Right lobe of liver (tissue), 6 donors: ENCODE data around the gene EPHB3. TPM values are rescaled to one million over a fixed set of nuclear protein-coding genes. Genes with fewer than 3 reads are reported as not detected.

ENCODE experiments used
- ATAC-seq, 4 donors: fragments of 200-7000 bp; cut with Tn5 transposase; one replicate each; pipeline ENCODE4 v1.9.1; 2020; ENCODE audit warnings: mild to moderate bottlenecking in 4 of 4, moderate library complexity in 4 of 4
- DNase-seq, 3 donors: peaks; one replicate each; pipeline ENCODE4 v3.0.0-alpha.2; 2020
- H3K27ac ChIP-seq, 3 donors: fragments of 200-600 bp; one replicate each; pipeline ENCODE4 v1.8.0; 2022
- H3K27me3 ChIP-seq, 2 donors: fragments of 200-600 bp; one replicate each; pipeline ENCODE4 v1.8.0; 2022
- H3K36me3 ChIP-seq, 4 donors: fragments of 200-600 bp; sonication (generic) in 1 of 4; one replicate each; pipeline versions ENCODE4 v1.5.1 to v1.8.0; 2017 to 2022; ENCODE audit warnings: control low read depth in 1 of 4
- H3K4me1 ChIP-seq, 4 donors: fragments of 200-600 bp; sonication (generic) in 1 of 4; one replicate each; pipeline versions ENCODE4 v1.5.1 to v1.8.0; 2017 to 2022; ENCODE audit warnings: control low read depth in 1 of 4
- H3K4me3 ChIP-seq, 3 donors: fragments of 200-600 bp; one replicate each; pipeline ENCODE4 v1.8.0; 2022
- H3K9me3 ChIP-seq, 4 donors: fragments of 200-600 bp; sonication (generic) in 1 of 4; one replicate each; pipeline versions ENCODE4 v1.5.1 to v1.8.0; 2017 to 2022; ENCODE audit warnings: control low read depth in 1 of 4
- CTCF ChIP-seq, 4 donors: fragments of 200-600 bp in 3 of 4; fragments of 450-650 bp in 1 of 4; IDR thresholded peaks; one replicate each; pipeline versions ENCODE4 v1.5.1 to v1.8.0; 2016 to 2022; ENCODE audit warnings: antibody characterized with exemption in 4 of 4, mild to moderate bottlenecking in 2 of 4
- POLR2A ChIP-seq: fragments of 450-650 bp; IDR thresholded peaks from one replicate; pipeline ENCODE4 v1.6.1; 2017; ENCODE audit warnings: antibody characterized with exemption, mild to moderate bottlenecking
- WGBS: methylation state at CpG from one replicate; pipeline ENCODE4 v1.1.6; 2018; ENCODE audit warnings: low coverage, low lambda C conversion rate; ENCODE audit not compliant: insufficient coverage; ENCODE audit errors: missing lambda C conversion rate; 5-methylcytosine and 5-hydroxymethylcytosine counted together
- intact Hi-C, 2 donors: fragments of 100-400 bp; cut with DNase I; formaldehyde crosslinking; loops; one replicate each; pipeline versions ENCODE4 v1.11.2 to v1.14.1; 2022
- total RNA-seq, 6 experiments: library from RNA; depleted of rRNA in 2 of 6; stranded (reverse); fragments of >200 nt in 2 of 6; fragmentation: NEBNext Ultra II Directional in 3 of 6; extraction: Animal tissue kit (Norgen Biotek cat#: 25700) in 3 of 6; gene quantifications; one replicate each; pipeline versions ENCODE4 v1.1.0 to v1.2.4, GENCODE V29; 2016 to 2023
- donor health status: DM: no; HTN: yes; CAD: no.
- donor health status: DM: no; HTN: no; CAD: no.
- donor health status: DM: no; HTN: no; CAD: no.
- donor health status: DM: no; HTN: yes; CAD: no.
- donor health status: DM: no; HTN: yes; CAD: no.

EPHB3 gene
- total RNA-seq, 6 experiments from 2014 or later: 0.12 to 0.71 (median 0.37) TPM

GRCh38 chr3:184630861-184631471, 69.4 kb downstream of the EPHB3 start:
- ATAC-seq (no peak), DNase-seq (no peak)
- Histone ChIP-seq H3K4me1 (no peaks in the 10 kb centered on the region), H3K4me3 (no peak overlapping the region), H3K9me3 (no peaks in the 10 kb centered on the region), H3K27ac (no peak overlapping the region), H3K27me3 (no peaks in the 10 kb centered on the region), H3K36me3 (no peaks in the 10 kb centered on the region)
- intact Hi-C loops: no loop called here
- TF ChIP-seq POLR2A (no peak), CTCF (IDR thresholded peaks at IDR 0.05) (no peak)
- 90% methylated on average over 7 of the region's 15 CpGs for WGBS

- TF ChIP-seq POLR2A (no peak), CTCF (IDR thresholded peaks at IDR 0.05) (no peak)
- Histone ChIP-seq H3K27me3 (no peaks in the 10 kb centered on the region), H3K9me3 (no peaks in the 10 kb centered on the region), H3K36me3 (no peaks in the 10 kb centered on the region), H3K4me3 (no peak overlapping the region), H3K4me1 (no peaks in the 10 kb centered on the region), H3K27ac (no peak overlapping the region)
- 91% methylated on average over 6 of the region's 19 CpGs for WGBS
- intact Hi-C loops: no loop called here
- DNase-seq (no peak), ATAC-seq (no peak)
These were observed 69.9 kb downstream of the EPHB3 start for GRCh38 chr3:184631472-184631861.

Other genes with a start within 250 kb of the EPHB3 start
- 100 to 1,000 TPM; 262 to 368 (median 291) TPM for gene EIF4G1, start 247.2 kb upstream of the EPHB3 start, total RNA-seq
- 1 to 10 TPM; 2.4 to 6.5 (median 3.1) TPM for gene FAM131A, start 224.2 kb upstream of the EPHB3 start, total RNA-seq
- 1 to 10 TPM; 1.8 to 2.9 (median 2.5) TPM for gene CLCN2, start 200.2 kb upstream of the EPHB3 start, total RNA-seq
- gene POLR2H, start 200.1 kb upstream of the EPHB3 start, total RNA-seq: 10 to 100 TPM; 27.4 to 65.7 (median 35.3) TPM
- gene THPO, start 183.6 kb upstream of the EPHB3 start, total RNA-seq: 10 to 100 TPM in 3 of 6 experiments, 1 to 10 TPM in 3; 8.2 to 12.1 (median 10.5) TPM
- gene CHRD, start 181.7 kb upstream of the EPHB3 start, total RNA-seq: 10 to 100 TPM; 19.5 to 97.2 (median 64.8) TPM
- gene MAGEF1, start 150.3 kb downstream of the EPHB3 start, total RNA-seq: 10 to 100 TPM in 4 of 6 experiments, 1 to 10 TPM in 2; 8.2 to 17.1 (median 10.9) TPM